ENCODE results near the gene EXD3.
"Not testable (repeated sequence)": the region's sequence is repeated elsewhere in the genome, so short reads cannot be mapped to it uniquely, and the experiment has no call there.

EXD3 gene

GRCh38 chr9:137272241-137273094, 150.5 kb downstream of the EXD3 start:
- no peak for DNase-seq (ENCODE audit: low spot score)

GRCh38 chr9:137271696-137272076, 151.3 kb downstream of the EXD3 start:
- no peak for DNase-seq (ENCODE audit: low spot score)

- DNase-seq (ENCODE audit: low spot score), result peak; percentile 16
These were observed 151.8 kb downstream of the EXD3 start for GRCh38 chr9:137270929-137271695.

- DNase-seq (ENCODE audit: low spot score), result no peak
These were observed 153.7 kb downstream of the EXD3 start for GRCh38 chr9:137269231-137269772.

- no peak for DNase-seq (ENCODE audit: low spot score)
These were observed 154.3 kb downstream of the EXD3 start for GRCh38 chr9:137268538-137269201.

- DNase-seq (ENCODE audit: low spot score), result no peak
These were observed 155.0 kb downstream of the EXD3 start for GRCh38 chr9:137267933-137268355.

GRCh38 chr9:137266585-137267453, 156.1 kb downstream of the EXD3 start:
- no peak for DNase-seq (ENCODE audit: low spot score)

- DNase-seq (ENCODE audit: low spot score), result no peak
These were observed 156.8 kb downstream of the EXD3 start for GRCh38 chr9:137266162-137266527.

GRCh38 chr9:137265496-137266161, 157.3 kb downstream of the EXD3 start:
- no peak for DNase-seq (ENCODE audit: low spot score)

- no peak for DNase-seq (ENCODE audit: low spot score)
These were observed 158.9 kb downstream of the EXD3 start for GRCh38 chr9:137264067-137264466.

- no peak for DNase-seq (ENCODE audit: low spot score)
These were observed 159.5 kb downstream of the EXD3 start for GRCh38 chr9:137263506-137263905.

GRCh38 chr9:137262909-137263285, 160.1 kb downstream of the EXD3 start:
- no peak for DNase-seq (ENCODE audit: low spot score)

GRCh38 chr9:137262173-137262908, 160.6 kb downstream of the EXD3 start:
- DNase-seq (ENCODE audit: low spot score), result not testable (repeated sequence)
